ENCODE measurements around the gene SIDT2. TPM values are rescaled to one million over a fixed set of nuclear protein-coding genes. Genes with fewer than 3 reads are reported as not detected.

SIDT2 gene
- total RNA-seq, 3 donors from 2014 or later: 69.8 to 76.3 (median 71.4) TPM

GRCh38 chr11:117197006-117197405, 18.5 kb downstream of the SIDT2 start:
- peaks cover 28% of the 10 kb centered on the region for H3K4me1 ChIP-seq (ENCODE audit: low read depth)
- intact Hi-C loops (cut with DNase I, micrococcal nuclease): no loop called here

GRCh38 chr11:117197516-117198456, 19.2 kb downstream of the SIDT2 start:
- DNase-seq: peak in 2 of 3 donors; percentile 70 to 80
- Histone ChIP-seq H3K9me3 (no peaks in the 10 kb centered on the region), H3K4me1 (ENCODE audit: low read depth) (peaks cover 28% of the 10 kb centered on the region), H3K36me3 (ENCODE audit: low read depth) (no peaks in the 10 kb centered on the region), H3K4me3 (no peak overlapping the region)
- intact Hi-C loops (cut with DNase I, micrococcal nuclease): no loop called here
- TF ChIP-seq CTCF (IDR thresholded peaks at IDR 0.05): peak; percentile 49
- ATAC-seq: peak; percentile 61

More at GRCh38 chr11:117197006-117197405, 18.5 kb downstream of the SIDT2 start:
- Histone ChIP-seq H3K9me3 (no peaks in the 10 kb centered on the region), H3K4me3 (no peak overlapping the region), H3K36me3 (ENCODE audit: low read depth) (no peaks in the 10 kb centered on the region)
- TF ChIP-seq CTCF (IDR thresholded peaks at IDR 0.05): no peak
- DNase-seq (no peak), ATAC-seq (no peak)

- TF ChIP-seq CTCF (IDR thresholded peaks at IDR 0.05): no peak
- Histone ChIP-seq H3K36me3 (ENCODE audit: low read depth) (no peaks in the 10 kb centered on the region), H3K9me3 (no peaks in the 10 kb centered on the region), H3K4me1 (ENCODE audit: low read depth) (peaks cover 28% of the 10 kb centered on the region), H3K4me3 (no peak overlapping the region)
- intact Hi-C loops (cut with DNase I, micrococcal nuclease): no loop called here
- DNase-seq: peak in 1 of 3 donors; percentile 29
- no peak for ATAC-seq
Observed at GRCh38 chr11:117198613-117199012, 20.1 kb downstream of the SIDT2 start.

- TF ChIP-seq CTCF (IDR thresholded peaks at IDR 0.05): no peak
- Histone ChIP-seq H3K9me3 (no peaks in the 10 kb centered on the region), H3K4me1 (ENCODE audit: low read depth) (peaks cover 26% of the 10 kb centered on the region), H3K4me3 (no peak within 1 kb of the TSS), H3K36me3 (ENCODE audit: low read depth) (no peaks in the 10 kb centered on the region)
- peak; percentile 50 to 73 (median 71) for DNase-seq
- ATAC-seq: peak; percentile 22
- intact Hi-C loops (cut with DNase I, micrococcal nuclease): no loop called here
Observed at GRCh38 chr11:117199053-117199915, 20.7 kb downstream of the SIDT2 start, which contains the start of gene TAGLN. Gene TAGLN (plus strand): TSS chr11:117199370. CDS start chr11:117203014, 3,644 bp downstream.

- intact Hi-C loops (cut with DNase I, micrococcal nuclease): no loop called here
- peak in 2 of 3 donors; percentile 32 to 40 for DNase-seq
- no peak for TF ChIP-seq CTCF (IDR thresholded peaks at IDR 0.05)
- H3K9me3 ChIP-seq: no peaks in the 10 kb centered on the region
- H3K4me3 ChIP-seq: no peak overlapping the region
- no peaks in the 10 kb centered on the region for H3K36me3 ChIP-seq (ENCODE audit: low read depth)
- no peak for ATAC-seq
- H3K4me1 ChIP-seq (ENCODE audit: low read depth): peaks cover 21% of the 10 kb centered on the region
Observed at GRCh38 chr11:117199916-117200812, 21.6 kb downstream of the SIDT2 start.
